ENCODE results near the gene AXIN2.

The AXIN2 gene

GRCh38 chr17:65589321-65589720, 27.9 kb upstream of the AXIN2 start:
- TF ChIP-seq CTCF (IDR thresholded peaks at IDR 0.05; ENCODE audit: extremely low read depth, missing control alignments) = no peak
- DNase-seq (ENCODE audit: low spot score) = no peak

DNA sequence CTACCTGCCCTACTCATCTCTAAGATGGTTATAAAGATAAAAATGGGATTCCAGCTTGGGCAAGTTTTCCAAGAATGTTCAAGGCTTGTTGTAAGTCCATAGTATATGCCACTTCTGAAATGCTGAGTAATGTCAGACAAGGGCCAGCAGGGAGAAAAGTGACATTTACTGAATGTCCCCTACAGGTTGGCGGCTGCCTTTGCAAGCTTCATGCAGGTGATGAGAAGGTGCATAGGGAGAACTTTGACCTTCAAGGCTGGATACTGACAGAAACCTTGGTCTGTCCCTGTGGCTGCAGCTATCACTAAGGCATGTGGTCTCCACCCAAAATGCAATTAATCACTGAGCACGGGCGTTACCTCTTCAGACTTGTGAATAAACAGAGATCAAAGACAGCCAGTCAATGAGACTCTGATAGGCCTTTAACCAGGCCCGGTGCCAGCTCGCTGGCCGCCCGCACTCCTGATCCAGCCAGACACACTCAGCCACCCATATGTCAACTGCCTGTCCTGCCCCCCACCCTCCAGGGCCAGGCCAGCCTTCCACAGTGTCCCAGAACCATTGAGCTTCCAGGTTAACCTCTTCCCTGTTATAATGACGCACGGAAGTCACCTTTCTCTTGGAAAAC, 26.8 kb upstream of the AXIN2 start:
- no peak for DNase-seq (ENCODE audit: low spot score)
- TF ChIP-seq CTCF (IDR thresholded peaks at IDR 0.05; ENCODE audit: extremely low read depth, missing control alignments) = no peak

DNA sequence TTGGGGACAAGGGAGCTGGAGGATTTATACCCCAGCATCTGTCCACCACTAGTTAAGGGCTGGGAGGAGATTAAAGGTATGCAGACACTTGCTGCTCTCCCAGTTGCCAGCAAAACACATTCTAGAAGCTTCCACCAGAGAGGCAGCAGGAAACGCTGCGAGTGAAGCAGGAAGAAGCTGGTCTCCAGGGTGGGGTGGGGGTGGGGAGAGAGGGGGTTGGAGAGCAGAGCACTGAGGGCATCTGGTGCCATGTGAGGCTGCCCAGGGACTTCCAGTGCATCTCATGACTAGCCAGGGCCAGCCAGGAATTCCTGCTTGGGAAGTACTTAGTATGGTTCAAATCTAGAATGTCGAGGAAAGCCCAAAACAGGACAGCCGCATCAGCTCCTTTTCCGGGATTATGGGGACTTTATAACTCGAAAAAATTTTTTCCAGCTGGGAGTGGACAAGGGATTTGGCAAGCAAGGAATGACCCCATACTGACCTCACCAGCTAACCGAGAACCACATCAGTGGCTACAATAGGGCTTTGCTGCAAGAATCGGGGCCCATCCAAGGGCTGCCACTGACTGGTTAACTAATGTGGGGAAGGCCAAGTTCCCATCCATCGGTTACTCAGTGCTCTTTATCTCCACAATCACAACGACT, 26.2 kb upstream of the AXIN2 start:
- no peak for TF ChIP-seq CTCF (IDR thresholded peaks at IDR 0.05; ENCODE audit: extremely low read depth, missing control alignments)
- DNase-seq (ENCODE audit: low spot score) = no peak

DNA sequence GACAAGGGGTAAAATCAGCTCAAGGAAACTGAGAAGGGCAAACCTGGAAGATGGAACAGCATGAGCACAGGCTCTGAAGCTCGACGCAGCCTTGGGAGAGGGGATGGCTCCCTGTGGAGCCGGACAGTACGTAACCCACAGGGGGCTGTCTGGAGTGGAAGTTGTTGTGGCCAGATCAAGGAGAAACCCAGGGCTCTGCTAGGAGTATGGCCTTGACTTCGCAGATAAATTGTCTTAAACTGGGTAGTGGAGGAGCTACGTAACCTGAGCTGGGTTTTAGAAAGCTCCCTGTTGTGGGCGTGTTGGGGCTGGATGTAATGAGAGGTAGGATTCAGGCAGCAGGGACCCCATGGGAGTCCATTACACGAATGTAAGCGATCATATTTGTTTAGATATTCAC, 25.5 kb upstream of the AXIN2 start:
- no peak for TF ChIP-seq CTCF (IDR thresholded peaks at IDR 0.05; ENCODE audit: extremely low read depth, missing control alignments)
- DNase-seq (ENCODE audit: low spot score) = no peak

DNA sequence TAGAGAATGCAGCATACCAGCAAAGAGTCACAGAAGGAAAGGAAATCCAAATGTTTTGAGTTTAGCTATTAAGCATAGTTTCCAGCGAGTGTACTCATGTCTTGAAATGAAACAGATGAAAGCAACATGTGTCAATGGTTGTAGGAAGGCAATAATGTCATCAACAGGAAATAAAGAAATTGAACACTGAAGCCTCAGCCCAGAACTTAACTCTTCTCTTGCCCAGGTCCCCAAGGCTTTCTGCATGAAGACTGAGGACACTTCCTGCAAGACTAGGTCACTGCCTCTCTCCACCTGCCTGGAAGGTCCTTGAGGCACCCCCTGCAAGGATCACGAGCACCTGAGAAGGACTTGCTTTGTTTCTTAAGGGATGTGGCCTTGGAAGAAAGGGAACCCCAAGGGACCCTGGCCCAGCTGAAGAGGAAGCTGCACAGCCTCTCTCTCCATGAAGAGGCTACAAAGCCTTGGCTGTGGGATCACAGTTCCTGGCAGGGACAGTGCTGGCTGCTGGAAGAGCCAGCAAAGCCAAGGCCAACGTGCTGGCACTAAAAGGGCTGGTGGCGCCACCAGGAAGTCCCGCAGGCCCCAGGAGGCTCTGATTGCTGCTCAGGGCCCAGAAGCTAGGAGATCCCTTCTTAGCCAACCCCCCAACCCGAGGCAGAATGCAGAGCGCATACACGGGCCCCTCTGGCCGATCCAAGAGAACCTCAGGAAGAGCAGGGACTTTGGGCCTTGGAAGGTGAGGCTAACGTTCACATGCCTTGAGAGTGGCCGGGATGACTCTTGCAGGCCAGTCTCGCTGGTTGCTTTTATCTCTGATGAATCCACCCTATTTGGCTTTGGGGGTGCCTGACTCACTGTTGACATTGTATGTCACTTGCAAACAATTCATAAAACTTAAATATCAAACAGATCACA, 23.4 kb upstream of the AXIN2 start:
- TF ChIP-seq CTCF (IDR thresholded peaks at IDR 0.05; ENCODE audit: extremely low read depth, missing control alignments) = no peak
- DNase-seq (ENCODE audit: low spot score) = no peak

- TF ChIP-seq CTCF (IDR thresholded peaks at IDR 0.05; ENCODE audit: extremely low read depth, missing control alignments) = no peak
- DNase-seq (ENCODE audit: low spot score) = no peak
Observed at GRCh38 chr17:65583921-65584603, 22.6 kb upstream of the AXIN2 start.
